Lung (tissue), 12 donors: Measurements from ENCODE around the gene C1orf21. TPM values are rescaled to one million over a fixed set of nuclear protein-coding genes. Genes with fewer than 3 reads are reported as not detected.
A peak's percentile ranks its signal among the peaks of the same experiment; 100 is the strongest.

Experiments
- ATAC-seq: fragments of 200-7000 bp; cut with Tn5 transposase; one replicate; pipeline ENCODE4 v1.9.1; 2020; ENCODE audit warnings: moderate number of reproducible peaks; ENCODE audit not compliant: insufficient read depth, low FRiP score
- DNase-seq, 3 donors: peaks; one replicate each; pipeline ENCODE4 v3.0.0-alpha.2; 2013 to 2017
- H3K27ac ChIP-seq, 2 donors: one replicate each; pipeline ENCODE4 v1.5.1; 2013; ENCODE audit warnings: mild to moderate bottlenecking in 2 of 2, moderate library complexity in 2 of 2, control low read depth in 1 of 2, inconsistent platforms in 1 of 2, low read depth in 1 of 2, low read length in 1 of 2
- H3K27me3 ChIP-seq, 3 donors: one replicate each; pipeline ENCODE4 v1.5.1; 2013; ENCODE audit warnings: low read length in 2 of 3; ENCODE audit not compliant: control insufficient read depth in 3 of 3, insufficient read depth in 3 of 3
- H3K36me3 ChIP-seq, 4 donors: one replicate each; pipeline ENCODE4 v1.5.1; 2013; ENCODE audit warnings: low read length in 4 of 4, mild to moderate bottlenecking in 1 of 4, moderate library complexity in 1 of 4; ENCODE audit not compliant: control insufficient read depth in 4 of 4, insufficient read depth in 4 of 4
- H3K4me1 ChIP-seq, 5 donors: one replicate each; pipeline ENCODE4 v1.5.1; 2013; ENCODE audit warnings: low read length in 5 of 5, mild to moderate bottlenecking in 2 of 5, moderate library complexity in 1 of 5; ENCODE audit not compliant: control insufficient read depth in 5 of 5, insufficient read depth in 5 of 5
- H3K4me3 ChIP-seq: one replicate; pipeline ENCODE4 v1.5.1; 2013; ENCODE audit warnings: mild to moderate bottlenecking, control low read depth, moderate library complexity
- H3K9ac ChIP-seq, 2 donors: one replicate each; pipeline ENCODE4 v1.5.1; 2013; ENCODE audit warnings: low read length in 2 of 2, control low read depth in 1 of 2; ENCODE audit not compliant: insufficient read depth in 1 of 2
- H3K9me3 ChIP-seq, 4 donors: one replicate each; pipeline ENCODE4 v1.5.1; 2013; ENCODE audit warnings: low read length in 3 of 4, mild to moderate bottlenecking in 1 of 4, moderate library complexity in 1 of 4; ENCODE audit not compliant: control insufficient read depth in 4 of 4, insufficient read depth in 3 of 4
- WGBS, 2 donors: extraction: QIAGEN DNeasy Blood & Tissue Kit; methylation state at CpG; one replicate each; pipeline ENCODE4 v1.1.7; 2013; 5-methylcytosine and 5-hydroxymethylcytosine counted together
- polyA plus RNA-seq, 2 donors: library from polyadenylated mRNA; stranded (reverse); fragments of 200-250 nt; gene quantifications; one replicate each; pipeline ENCODE4 v1.2.1, GENCODE V29; 2013
- total RNA-seq, 2 donors: library from RNA; depleted of rRNA in 1 of 2; stranded (reverse); fragments of >200 nt in 1 of 2; gene quantifications; one replicate each; pipeline ENCODE4 v1.2.1, GENCODE V29; 2014 to 2021
- TF ChIP-seq, protein P1 (sequence below): IDR thresholded peaks from 2 replicates; pipeline ENCODE4 v1.5.1; 2012; ENCODE audit warnings: mild to moderate bottlenecking; ENCODE audit errors: control extremely low read depth, extremely low read depth
- donor health status: control.
- donor health status: control.
- donor health status: Bipolar disorder and iron deficiency.
- donor health status: healthy.
- donor health status: DM: yes; HTN: yes; CAD: no.

C1orf21 gene
- total and polyA plus RNA-seq, 4 donors: 16.2 to 59.9 (median 45.5) TPM

DNA sequence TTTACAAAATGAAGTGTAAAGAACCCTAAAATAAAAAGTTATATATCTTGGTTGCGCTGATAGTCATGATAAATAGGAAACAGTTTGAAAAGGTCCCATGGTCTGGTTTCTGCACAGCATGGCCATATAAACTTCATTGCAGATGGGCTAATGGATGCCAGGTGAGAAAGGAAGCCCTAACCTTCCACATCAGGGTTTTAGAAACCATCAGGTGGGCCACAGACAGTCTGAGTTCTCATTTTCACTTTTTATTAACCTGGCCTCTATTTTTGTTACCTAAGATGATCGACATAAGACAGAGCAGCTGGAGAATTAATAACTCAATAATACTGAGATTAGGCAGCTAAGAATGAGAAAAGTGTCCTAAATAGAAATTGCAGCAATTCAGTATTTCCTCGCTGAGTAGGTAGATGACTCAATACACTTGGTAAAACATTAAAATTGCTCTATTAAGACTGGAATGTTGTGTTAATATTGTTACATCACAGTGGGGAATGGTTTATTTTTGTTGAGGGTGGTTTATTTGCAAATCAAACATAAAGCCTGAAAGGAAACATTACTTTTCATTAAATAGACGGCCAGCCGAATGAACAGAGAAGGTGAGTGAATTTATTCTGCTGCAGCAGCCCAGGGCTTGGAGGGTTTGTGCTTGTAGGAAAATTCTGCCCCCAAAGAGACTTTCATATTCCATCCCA is 21.1 kb downstream of the C1orf21 start:
- Histone ChIP-seq H3K4me3 (no peak overlapping the region), H3K9ac (no peak overlapping the region), H3K4me1 (peaks cover 0 to 33% (median 2%) of the 10 kb centered on the region in 5 donors), H3K36me3 (no peaks in the 10 kb centered on the region), H3K27ac (peak overlapping the region in 1 of 2 donors; percentile 67), H3K27me3 (no peaks in the 10 kb centered on the region), H3K9me3 (no peaks in the 10 kb centered on the region)
- WGBS, 2 donors: 73 to 83% methylated on average over 5 of the region's 5 CpGs
- DNase-seq (no peak), ATAC-seq (peak; percentile 64)
- TF ChIP-seq, protein P1, sequence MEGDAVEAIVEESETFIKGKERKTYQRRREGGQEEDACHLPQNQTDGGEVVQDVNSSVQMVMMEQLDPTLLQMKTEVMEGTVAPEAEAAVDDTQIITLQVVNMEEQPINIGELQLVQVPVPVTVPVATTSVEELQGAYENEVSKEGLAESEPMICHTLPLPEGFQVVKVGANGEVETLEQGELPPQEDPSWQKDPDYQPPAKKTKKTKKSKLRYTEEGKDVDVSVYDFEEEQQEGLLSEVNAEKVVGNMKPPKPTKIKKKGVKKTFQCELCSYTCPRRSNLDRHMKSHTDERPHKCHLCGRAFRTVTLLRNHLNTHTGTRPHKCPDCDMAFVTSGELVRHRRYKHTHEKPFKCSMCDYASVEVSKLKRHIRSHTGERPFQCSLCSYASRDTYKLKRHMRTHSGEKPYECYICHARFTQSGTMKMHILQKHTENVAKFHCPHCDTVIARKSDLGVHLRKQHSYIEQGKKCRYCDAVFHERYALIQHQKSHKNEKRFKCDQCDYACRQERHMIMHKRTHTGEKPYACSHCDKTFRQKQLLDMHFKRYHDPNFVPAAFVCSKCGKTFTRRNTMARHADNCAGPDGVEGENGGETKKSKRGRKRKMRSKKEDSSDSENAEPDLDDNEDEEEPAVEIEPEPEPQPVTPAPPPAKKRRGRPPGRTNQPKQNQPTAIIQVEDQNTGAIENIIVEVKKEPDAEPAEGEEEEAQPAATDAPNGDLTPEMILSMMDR: no peak

DNA sequence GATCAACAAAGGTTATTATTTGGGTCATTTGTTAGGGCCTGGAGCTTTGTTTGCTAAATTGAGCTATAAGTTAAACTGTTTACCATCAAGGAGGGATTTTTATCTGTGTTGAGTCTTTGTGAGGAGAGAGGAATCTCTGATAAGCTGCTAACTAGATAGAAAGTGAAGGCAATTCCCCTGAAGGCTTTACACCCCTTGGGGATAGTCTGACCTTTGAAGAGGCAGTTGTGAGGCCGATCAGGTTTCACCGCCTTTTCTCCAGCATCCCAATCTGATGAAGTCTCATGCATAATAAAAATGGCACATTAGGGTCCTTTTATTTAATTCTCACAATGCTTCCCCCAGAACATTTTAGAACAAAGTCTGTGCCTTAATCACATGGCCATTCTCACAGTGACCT is 21.8 kb downstream of the C1orf21 start:
- H3K9me3 ChIP-seq: no peaks in the 10 kb centered on the region
- DNase-seq (no peak), ATAC-seq (no peak)
- TF ChIP-seq, protein P1: no peak
- no peak overlapping the region for H3K4me3 ChIP-seq
- H3K9ac ChIP-seq: no peak overlapping the region
- H3K36me3 ChIP-seq: no peaks in the 10 kb centered on the region
- H3K4me1 ChIP-seq: peaks cover 0 to 33% (median 2%) of the 10 kb centered on the region in 5 donors
- H3K27ac ChIP-seq: peak overlapping the region in 1 of 2 donors; percentile 67
- 69 to 96% methylated on average over 2 of the region's 2 CpGs for WGBS, 2 donors
- H3K27me3 ChIP-seq: no peaks in the 10 kb centered on the region

DNA sequence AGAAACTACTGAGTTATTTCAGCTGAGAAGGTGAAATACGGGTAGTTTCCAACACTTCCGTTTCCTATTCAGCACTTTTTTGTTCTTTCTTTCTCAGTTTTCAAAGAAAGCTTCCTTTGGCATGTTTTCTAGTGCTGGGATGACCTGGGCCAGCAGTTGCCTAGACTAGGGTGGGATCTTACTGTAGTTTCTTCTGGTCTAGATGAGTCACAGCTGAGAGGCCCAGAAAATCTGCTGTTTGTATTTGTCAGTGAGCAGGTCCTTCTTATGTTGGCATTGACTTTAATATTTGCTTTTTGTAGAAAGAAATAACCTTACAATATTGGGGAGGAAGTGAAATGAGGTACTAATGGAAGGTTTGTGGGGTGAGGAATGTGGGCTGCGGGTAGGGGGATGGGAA is 22.2 kb downstream of the C1orf21 start:
- Histone ChIP-seq H3K9ac (no peak overlapping the region), H3K9me3 (no peaks in the 10 kb centered on the region), H3K4me3 (no peak overlapping the region), H3K4me1 (peaks cover 0 to 31% (median 2%) of the 10 kb centered on the region in 5 donors), H3K36me3 (peaks cover 0 to 2% (median 0%) of the 10 kb centered on the region in 4 donors), H3K27me3 (no peaks in the 10 kb centered on the region), H3K27ac (peak overlapping the region in 1 of 2 donors; percentile 60)
- WGBS, 2 donors: 61 to 80% methylated on average over 3 of the region's 3 CpGs
- TF ChIP-seq, protein P1: no peak
- ATAC-seq (no peak), DNase-seq (no peak)

DNA sequence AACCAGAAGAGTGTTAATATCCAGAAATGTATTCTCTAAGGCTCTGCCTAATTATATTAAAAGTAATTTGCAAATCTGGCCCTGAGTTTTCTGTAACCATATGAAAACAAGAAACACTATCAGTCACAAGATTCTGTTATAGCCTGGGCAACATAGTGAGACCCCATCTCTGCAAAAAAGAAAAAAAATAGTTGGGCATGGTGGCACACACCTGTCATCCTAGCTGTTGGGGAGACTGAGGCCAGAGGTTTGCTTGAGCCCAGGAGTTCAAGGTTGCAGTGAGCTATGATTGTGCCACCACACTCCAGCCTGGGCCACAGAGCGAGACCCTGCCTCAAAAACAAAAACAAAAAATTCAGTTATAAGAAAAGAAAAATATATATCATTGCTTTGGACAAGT is 25.6 kb downstream of the C1orf21 start:
- no peak overlapping the region for H3K27ac ChIP-seq
- TF ChIP-seq, protein P1: no peak
- DNase-seq (no peak), ATAC-seq (no peak)
- H3K9ac ChIP-seq: no peak overlapping the region
- peaks cover 0 to 4% (median under 1%) of the 10 kb centered on the region in 4 donors for H3K36me3 ChIP-seq
- no peak overlapping the region for H3K4me3 ChIP-seq
- H3K4me1 ChIP-seq: peaks cover 0 to 32% (median 0%) of the 10 kb centered on the region in 5 donors
- 93 to 96% methylated on average over 1 of the region's 1 CpG for WGBS, 2 donors
- no peaks in the 10 kb centered on the region for H3K9me3 ChIP-seq
- no peaks in the 10 kb centered on the region for H3K27me3 ChIP-seq
